T-helper 17 cell (primary cell): ENCODE data around the gene CHERP. TPM values are rescaled to one million over a fixed set of nuclear protein-coding genes. Genes with fewer than 3 reads are reported as not detected.
"Not testable (repeated sequence)": the region's sequence is repeated elsewhere in the genome, so short reads cannot be mapped to it uniquely, and the experiment has no call there.

ENCODE experiments used
- ATAC-seq: fragments of 150-1000 bp; cut with Tn5 transposase; 2 replicates; pipeline ENCODE4 v1.10.0; 2021; ENCODE audit warnings: mild to moderate bottlenecking, moderate library complexity
- DNase-seq, 3 donors: peaks; one replicate each; pipeline versions ENCODE4 v3.0.0 to v3.0.0-alpha.2; 2020 to 2021
- H3K9me3 ChIP-seq: one replicate; pipeline ENCODE4 v1.7.0; 2013; ENCODE audit warnings: low read length, mild to moderate bottlenecking; ENCODE audit not compliant: control insufficient read depth, poor library complexity, severe bottlenecking
- H3K27ac Mint-ChIP-seq: one replicate; pipeline ENCODE4 v1.8.0; 2022; ENCODE audit warnings: mild to moderate bottlenecking, moderate library complexity, mixed read lengths
- H3K27me3 Mint-ChIP-seq: one replicate; pipeline ENCODE4 v1.8.0; 2022; ENCODE audit warnings: mixed read lengths
- H3K36me3 Mint-ChIP-seq: one replicate; pipeline ENCODE4 v1.8.0; 2022; ENCODE audit warnings: low read depth, mixed read lengths
- H3K4me1 Mint-ChIP-seq: one replicate; pipeline ENCODE4 v1.8.0; 2022; ENCODE audit warnings: mild to moderate bottlenecking, mixed read lengths
- H3K4me3 Mint-ChIP-seq: one replicate; pipeline ENCODE4 v1.8.0; 2022; ENCODE audit warnings: mild to moderate bottlenecking, moderate library complexity, mixed read lengths
- total RNA-seq, 4 donors: library from RNA in 2 of 4; stranded (reverse) in 2 of 4; gene quantifications; one replicate each; pipeline ENCODE4 v1.2.3 and lab custom pipeline; 2022 to 2026

CHERP gene
- total RNA-seq, 2 donors from 2014 or later: 50.1 to 63.7 TPM

GRCh38 chr19:16572332-16573211 lies 30.3 kb upstream of the CHERP start, which contains the start of gene SLC35E1:
TSS of gene SLC35E1 (minus strand) at chr19:16572415. CDS start at chr19:16572364, 51 bp downstream.
- Mint-ChIP-seq H3K27me3 (no peaks in the 10 kb centered on the region), H3K4me3 (peak within 1 kb of the TSS; percentile 99), H3K27ac (peak within 1 kb of the TSS; percentile 98), H3K36me3 (peaks cover 5% of the 10 kb centered on the region), H3K4me1 (peaks cover 27% of the 10 kb centered on the region)
- peak; percentile 80 to 85 (median 85) for DNase-seq
- peak; percentile 92 for ATAC-seq
- H3K9me3 ChIP-seq: no peaks in the 10 kb centered on the region

GRCh38 chr19:16571822-16572331 lies 29.6 kb upstream of the CHERP start:
- Mint-ChIP-seq H3K4me1 (peaks cover 28% of the 10 kb centered on the region), H3K27ac (peak overlapping the region; percentile 98), H3K27me3 (no peaks in the 10 kb centered on the region), H3K36me3 (peaks cover 5% of the 10 kb centered on the region), H3K4me3 (peak overlapping the region; percentile 85)
- ATAC-seq (peak; percentile 51), DNase-seq (no peak)
- no peaks in the 10 kb centered on the region for H3K9me3 ChIP-seq

GRCh38 chr19:16571283-16571682 lies 29.0 kb upstream of the CHERP start:
- ATAC-seq: no peak
- H3K27ac Mint-ChIP-seq: peak overlapping the region; percentile 98
- no peak for DNase-seq
- peaks cover 6% of the 10 kb centered on the region for H3K36me3 Mint-ChIP-seq
- H3K4me3 Mint-ChIP-seq: peak overlapping the region; percentile 85
- H3K4me1 Mint-ChIP-seq: peaks cover 34% of the 10 kb centered on the region
- no peaks in the 10 kb centered on the region for H3K9me3 ChIP-seq
- no peaks in the 10 kb centered on the region for H3K27me3 Mint-ChIP-seq

- H3K4me3 Mint-ChIP-seq: peak overlapping the region; percentile 28
- peaks cover 4% of the 10 kb centered on the region for H3K36me3 Mint-ChIP-seq
- H3K27me3 Mint-ChIP-seq: no peaks in the 10 kb centered on the region
- peak overlapping the region; percentile 49 for H3K27ac Mint-ChIP-seq
- no peak for ATAC-seq
- no peak for DNase-seq
- no peaks in the 10 kb centered on the region for H3K9me3 ChIP-seq
- peaks cover 29% of the 10 kb centered on the region for H3K4me1 Mint-ChIP-seq
Measured at GRCh38 chr19:16569609-16570320, 27.5 kb upstream of the CHERP start.

GRCh38 chr19:16566702-16567101 lies 24.5 kb upstream of the CHERP start:
- Mint-ChIP-seq H3K36me3 (peaks cover 6% of the 10 kb centered on the region), H3K27ac (peak overlapping the region; percentile 94), H3K4me1 (peaks cover 16% of the 10 kb centered on the region), H3K27me3 (no peaks in the 10 kb centered on the region), H3K4me3 (peak overlapping the region; percentile 85)
- no peak for ATAC-seq
- DNase-seq: no peak
- no peaks in the 10 kb centered on the region for H3K9me3 ChIP-seq

- H3K9me3 ChIP-seq: no peaks in the 10 kb centered on the region
- Mint-ChIP-seq H3K4me3 (peak overlapping the region; percentile 85), H3K27ac (peak overlapping the region; percentile 94), H3K4me1 (peaks cover 12% of the 10 kb centered on the region), H3K27me3 (no peaks in the 10 kb centered on the region), H3K36me3 (peaks cover 6% of the 10 kb centered on the region)
- ATAC-seq (peak; percentile 99), DNase-seq (peak; percentile 66 to 79 (median 71))
Measured at GRCh38 chr19:16566161-16566560, 23.9 kb upstream of the CHERP start.

- ATAC-seq: no peak
- H3K4me3 Mint-ChIP-seq: peak overlapping the region; percentile 47
Measured at GRCh38 chr19:16564842-16565241, 22.6 kb upstream of the CHERP start.

GRCh38 chr19:16562608-16563025 lies 20.4 kb upstream of the CHERP start:
- H3K27me3 Mint-ChIP-seq: no peaks in the 10 kb centered on the region
- H3K4me1 Mint-ChIP-seq: peaks cover 12% of the 10 kb centered on the region
- ATAC-seq: no peak
- peaks cover 6% of the 10 kb centered on the region for H3K36me3 Mint-ChIP-seq
- H3K9me3 ChIP-seq: no peaks in the 10 kb centered on the region
- H3K27ac Mint-ChIP-seq: no peak overlapping the region
- no peak overlapping the region for H3K4me3 Mint-ChIP-seq
- DNase-seq: no peak

More at GRCh38 chr19:16564842-16565241, 22.6 kb upstream of the CHERP start:
- H3K27ac Mint-ChIP-seq: no peak overlapping the region
- H3K27me3 Mint-ChIP-seq: no peaks in the 10 kb centered on the region
- no peaks in the 10 kb centered on the region for H3K9me3 ChIP-seq
- no peak for DNase-seq
- peaks cover 6% of the 10 kb centered on the region for H3K36me3 Mint-ChIP-seq
- peaks cover 12% of the 10 kb centered on the region for H3K4me1 Mint-ChIP-seq

GRCh38 chr19:16561382-16561781 lies 19.1 kb upstream of the CHERP start:
- H3K9me3 ChIP-seq: no peaks in the 10 kb centered on the region
- no peaks in the 10 kb centered on the region for H3K27me3 Mint-ChIP-seq
- peak overlapping the region; percentile 78 for H3K27ac Mint-ChIP-seq
- peaks cover 5% of the 10 kb centered on the region for H3K36me3 Mint-ChIP-seq
- no peak overlapping the region for H3K4me3 Mint-ChIP-seq
- ATAC-seq (no peak), DNase-seq (no peak)
- H3K4me1 Mint-ChIP-seq: peaks cover 6% of the 10 kb centered on the region

GRCh38 chr19:16559780-16560276 lies 17.6 kb upstream of the CHERP start:
- Mint-ChIP-seq H3K27ac (peak overlapping the region; percentile 14), H3K36me3 (peaks cover 4% of the 10 kb centered on the region), H3K4me3 (no peak overlapping the region), H3K27me3 (no peaks in the 10 kb centered on the region), H3K4me1 (peaks cover 3% of the 10 kb centered on the region)
- ATAC-seq (no peak), DNase-seq (no peak)
- H3K9me3 ChIP-seq: no peaks in the 10 kb centered on the region

- Mint-ChIP-seq H3K27ac (peak overlapping the region; percentile 21), H3K36me3 (no peaks in the 10 kb centered on the region), H3K4me3 (no peak overlapping the region), H3K27me3 (no peaks in the 10 kb centered on the region), H3K4me1 (peaks cover 4% of the 10 kb centered on the region)
- H3K9me3 ChIP-seq: no peaks in the 10 kb centered on the region
- DNase-seq (no peak), ATAC-seq (no peak)
Measured at GRCh38 chr19:16554776-16555175, 12.5 kb upstream of the CHERP start.

- not testable (repeated sequence) for H3K4me1 Mint-ChIP-seq, H3K27ac Mint-ChIP-seq, H3K4me3 Mint-ChIP-seq, H3K27me3 Mint-ChIP-seq, ATAC-seq, H3K9me3 ChIP-seq, DNase-seq, H3K36me3 Mint-ChIP-seq
Measured at GRCh38 chr19:16551902-16552301, 9.7 kb upstream of the CHERP start.

- Mint-ChIP-seq H3K27ac (peak overlapping the region; percentile 54), H3K4me1 (peaks cover 12% of the 10 kb centered on the region), H3K27me3 (no peaks in the 10 kb centered on the region), H3K36me3 (no peaks in the 10 kb centered on the region), H3K4me3 (no peak overlapping the region)
- no peak for DNase-seq
- ATAC-seq: no peak
- H3K9me3 ChIP-seq: no peaks in the 10 kb centered on the region
Measured at GRCh38 chr19:16548956-16549355, 6.7 kb upstream of the CHERP start.
